ENCODE data around the gene CDH4. TPM values are rescaled to one million over a fixed set of nuclear protein-coding genes. Genes with fewer than 3 reads are reported as not detected.

CDH4 gene
- total and polyA plus RNA-seq, 7 donors: under 0.01 to 0.06 TPM; not detected in 5

DNA sequence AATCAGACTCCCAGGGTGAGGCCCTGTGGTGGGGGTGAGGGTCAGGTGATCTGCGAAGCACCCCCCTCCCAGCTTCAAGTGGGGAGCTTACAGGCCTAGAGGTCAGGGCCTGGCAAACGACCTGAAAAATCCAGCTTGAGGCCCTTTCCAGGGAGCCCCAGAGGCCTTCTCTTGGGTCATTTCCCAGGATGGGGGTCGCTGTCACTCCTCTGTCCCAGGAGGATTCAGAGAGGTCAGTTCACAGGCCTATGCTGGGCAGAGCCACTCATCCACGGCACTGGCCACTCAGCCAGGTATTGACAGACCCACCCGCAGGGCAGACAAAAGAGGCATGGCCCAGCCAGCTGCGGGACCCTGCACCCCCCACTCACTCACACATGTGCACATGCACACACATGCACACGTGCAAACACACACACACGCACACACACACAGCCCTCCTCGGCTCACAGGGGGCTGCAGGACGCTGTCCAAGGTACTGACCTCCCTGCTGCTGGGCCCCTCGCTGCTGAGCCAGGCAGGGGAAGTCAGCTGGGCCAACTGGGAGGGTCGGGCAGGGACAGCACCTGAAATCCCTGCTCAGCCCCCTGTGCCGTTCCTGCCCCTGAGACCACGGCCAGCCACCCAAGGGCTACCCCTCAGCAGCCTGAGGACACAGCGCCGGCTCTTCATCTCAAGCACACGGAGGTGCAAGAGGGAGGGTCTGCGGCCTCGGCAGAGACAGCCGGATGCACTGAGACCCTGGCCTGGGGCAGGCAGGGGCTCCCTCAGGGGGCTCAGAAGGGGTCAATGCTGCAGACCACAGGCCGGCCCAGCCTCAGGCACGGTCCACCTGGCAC lies 699.9 kb downstream of the CDH4 start:
- no peaks in the 10 kb centered on the region for H3K9me3 ChIP-seq
- intact Hi-C loops (cut with DNase I): no loop called here
- H3K36me3 ChIP-seq: no peaks in the 10 kb centered on the region
- peaks cover 5 to 12% (median 10%) of the 10 kb centered on the region in 3 donors for H3K27me3 ChIP-seq
- peak; percentile 46 for DNase-seq
- no peaks in the 10 kb centered on the region for H3K4me1 ChIP-seq
- H3K4me3 ChIP-seq: no peak overlapping the region
- TF ChIP-seq EP300 (IDR thresholded peaks at IDR 0.05): no peak
- no peak for TF ChIP-seq POLR2A (IDR thresholded peaks at IDR 0.05)
- TF ChIP-seq POLR2AphosphoS5 (IDR thresholded peaks at IDR 0.05): no peak
- TF ChIP-seq, protein P1, sequence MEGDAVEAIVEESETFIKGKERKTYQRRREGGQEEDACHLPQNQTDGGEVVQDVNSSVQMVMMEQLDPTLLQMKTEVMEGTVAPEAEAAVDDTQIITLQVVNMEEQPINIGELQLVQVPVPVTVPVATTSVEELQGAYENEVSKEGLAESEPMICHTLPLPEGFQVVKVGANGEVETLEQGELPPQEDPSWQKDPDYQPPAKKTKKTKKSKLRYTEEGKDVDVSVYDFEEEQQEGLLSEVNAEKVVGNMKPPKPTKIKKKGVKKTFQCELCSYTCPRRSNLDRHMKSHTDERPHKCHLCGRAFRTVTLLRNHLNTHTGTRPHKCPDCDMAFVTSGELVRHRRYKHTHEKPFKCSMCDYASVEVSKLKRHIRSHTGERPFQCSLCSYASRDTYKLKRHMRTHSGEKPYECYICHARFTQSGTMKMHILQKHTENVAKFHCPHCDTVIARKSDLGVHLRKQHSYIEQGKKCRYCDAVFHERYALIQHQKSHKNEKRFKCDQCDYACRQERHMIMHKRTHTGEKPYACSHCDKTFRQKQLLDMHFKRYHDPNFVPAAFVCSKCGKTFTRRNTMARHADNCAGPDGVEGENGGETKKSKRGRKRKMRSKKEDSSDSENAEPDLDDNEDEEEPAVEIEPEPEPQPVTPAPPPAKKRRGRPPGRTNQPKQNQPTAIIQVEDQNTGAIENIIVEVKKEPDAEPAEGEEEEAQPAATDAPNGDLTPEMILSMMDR (IDR thresholded peaks at IDR 0.05): no peak
- H3K27ac ChIP-seq: no peak overlapping the region
- 31 to 56% methylated on average over 22 of the region's 22 CpGs for WGBS, 2 donors

DNA sequence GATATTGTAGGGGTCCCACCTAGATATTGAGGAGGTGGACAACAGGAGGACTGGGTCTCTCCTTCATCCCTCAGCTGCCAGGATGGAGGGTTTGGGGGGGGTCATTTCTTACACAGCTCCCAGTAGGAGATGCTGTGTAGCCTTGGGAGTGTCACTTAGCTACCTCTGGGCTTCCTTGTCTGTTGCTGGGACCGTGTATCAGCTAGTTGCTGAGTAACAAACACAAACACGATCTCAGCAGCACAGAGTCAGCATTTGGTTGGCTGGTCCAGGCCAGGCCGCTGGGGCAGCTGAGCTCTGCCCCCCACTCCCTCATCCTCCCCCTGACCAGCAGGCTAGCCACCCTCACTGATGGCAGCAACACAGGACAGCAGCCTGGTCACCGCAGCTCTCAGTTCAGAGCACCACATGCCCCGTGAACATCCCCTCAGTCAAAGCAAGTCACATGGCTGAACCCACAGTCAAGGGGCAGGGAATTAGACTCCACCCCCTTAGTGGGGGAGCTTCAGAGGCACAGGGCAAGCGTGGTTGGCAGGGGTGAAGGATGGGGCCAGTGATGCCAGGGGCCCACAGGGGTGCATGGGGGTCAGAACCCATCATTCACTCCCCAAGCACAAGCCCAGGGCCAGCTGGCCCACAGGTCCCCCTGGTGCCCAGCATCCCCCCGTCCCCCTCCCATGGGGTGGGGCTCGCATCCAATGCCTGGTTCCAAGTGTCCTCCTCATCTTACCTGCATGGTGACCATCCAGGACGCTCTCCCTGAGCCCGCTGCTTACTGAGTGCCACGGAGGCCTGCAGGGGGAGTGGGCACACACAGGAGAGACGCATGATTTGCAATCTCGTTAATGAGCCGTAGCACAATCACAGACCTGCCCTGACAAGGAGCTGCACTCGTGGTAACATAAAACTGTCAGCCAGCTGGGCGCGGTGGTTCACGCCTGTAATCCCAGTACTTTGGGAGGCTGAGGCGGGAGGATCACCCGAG lies 701.3 kb downstream of the CDH4 start:
- intact Hi-C loops (cut with DNase I): no loop called here
- no peak overlapping the region for H3K27ac ChIP-seq
- no peak for TF ChIP-seq POLR2A (IDR thresholded peaks at IDR 0.05)
- TF ChIP-seq, protein P1 (IDR thresholded peaks at IDR 0.05): no peak
- TF ChIP-seq POLR2AphosphoS5 (IDR thresholded peaks at IDR 0.05): no peak
- TF ChIP-seq EP300 (IDR thresholded peaks at IDR 0.05): no peak
- H3K4me1 ChIP-seq: no peaks in the 10 kb centered on the region
- no peaks in the 10 kb centered on the region for H3K9me3 ChIP-seq
- H3K27me3 ChIP-seq: peaks cover 5 to 12% (median 10%) of the 10 kb centered on the region in 3 donors
- WGBS, 2 donors: 72 to 81% methylated on average over 20 of the region's 20 CpGs
- no peak overlapping the region for H3K4me3 ChIP-seq
- peak; percentile 36 for DNase-seq
- H3K36me3 ChIP-seq: no peaks in the 10 kb centered on the region

DNA sequence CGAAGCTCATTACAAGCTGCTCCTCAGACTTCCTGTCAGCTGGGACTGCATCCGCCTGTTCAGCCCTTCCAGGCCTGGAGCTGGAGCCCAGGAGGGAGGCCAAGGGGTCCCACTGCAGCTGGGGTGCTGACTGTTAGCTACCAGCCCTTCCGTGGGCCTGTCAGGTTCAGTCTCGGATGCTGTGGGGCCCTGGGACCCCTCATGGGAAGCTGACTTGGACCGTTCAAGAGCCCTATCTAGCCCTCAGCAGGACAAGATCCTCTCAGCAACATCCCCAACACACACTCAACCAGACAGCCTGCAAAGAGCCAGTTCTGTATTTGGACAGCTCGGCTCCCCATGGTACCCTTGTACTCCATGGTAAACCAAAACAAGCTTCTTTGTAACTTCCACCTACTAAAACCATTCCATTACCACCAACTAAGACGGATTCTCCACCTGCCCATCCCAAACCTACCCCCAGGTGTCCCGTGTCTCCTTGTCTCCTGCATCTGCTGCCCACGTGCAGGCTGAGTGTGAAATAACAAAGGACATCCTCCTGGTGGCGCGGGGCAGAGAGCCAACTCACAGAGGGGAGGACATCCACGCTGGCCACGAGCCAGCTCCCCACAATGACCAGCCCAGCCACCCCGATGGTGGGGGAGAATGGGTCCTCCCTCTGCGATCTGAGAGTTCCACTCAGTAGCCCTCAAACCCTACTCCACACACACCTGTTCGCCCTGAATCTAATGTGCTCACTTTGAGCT lies 702.4 kb downstream of the CDH4 start:
- no peaks in the 10 kb centered on the region for H3K4me1 ChIP-seq
- H3K4me3 ChIP-seq: no peak overlapping the region
- no peak overlapping the region for H3K27ac ChIP-seq
- no peak for TF ChIP-seq POLR2AphosphoS5 (IDR thresholded peaks at IDR 0.05)
- TF ChIP-seq EP300 (IDR thresholded peaks at IDR 0.05): no peak
- peak; percentile 52 for DNase-seq
- H3K27me3 ChIP-seq: peaks cover 5 to 12% (median 10%) of the 10 kb centered on the region in 3 donors
- WGBS, 2 donors: 57 to 77% methylated on average over 16 of the region's 16 CpGs
- intact Hi-C loops (cut with DNase I): no loop called here
- no peaks in the 10 kb centered on the region for H3K36me3 ChIP-seq
- H3K9me3 ChIP-seq: no peaks in the 10 kb centered on the region

DNA sequence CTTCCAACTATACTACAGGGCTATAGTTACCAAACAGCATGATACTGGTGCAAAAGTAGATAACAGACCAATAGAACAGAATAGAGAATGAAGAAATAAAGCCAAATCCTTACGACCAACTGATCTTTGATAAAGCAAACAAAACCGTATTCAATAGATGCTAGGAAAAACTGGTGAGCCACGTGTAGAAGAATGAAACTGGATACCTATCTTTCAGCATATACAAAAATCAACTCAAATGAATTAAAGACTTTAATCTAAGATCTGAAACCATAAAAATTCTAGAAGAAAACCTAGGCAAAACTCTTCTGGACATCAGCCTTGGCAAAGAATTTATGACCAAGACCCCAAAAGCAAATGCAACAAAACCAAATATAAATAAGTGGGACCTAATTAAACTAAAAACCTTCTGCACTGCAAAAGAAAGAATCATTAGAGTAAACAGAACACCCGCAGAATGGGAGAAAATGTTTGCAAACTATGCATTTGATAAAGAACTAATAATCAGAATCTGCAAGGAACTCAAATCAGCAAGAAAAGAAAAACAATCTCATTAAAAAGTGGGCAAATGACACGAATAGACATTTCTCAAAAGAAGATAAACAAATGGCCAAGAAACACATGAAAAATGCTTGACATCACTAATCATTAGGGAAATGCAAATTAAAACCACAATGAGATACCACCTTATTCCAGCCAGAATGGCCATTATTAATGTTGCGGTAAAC lies 703.8 kb downstream of the CDH4 start:
- H3K27me3 ChIP-seq: peaks cover 5 to 10% (median 9%) of the 10 kb centered on the region in 3 donors
- H3K36me3 ChIP-seq: no peaks in the 10 kb centered on the region
- no peaks in the 10 kb centered on the region for H3K9me3 ChIP-seq
- no peak for DNase-seq
- WGBS, 2 donors: 18 to 54% methylated on average over 6 of the region's 6 CpGs
- no peak overlapping the region for H3K27ac ChIP-seq
- intact Hi-C loops (cut with DNase I): no loop called here
- H3K4me3 ChIP-seq: no peak overlapping the region
- no peaks in the 10 kb centered on the region for H3K4me1 ChIP-seq
- TF ChIP-seq POLR2A (IDR thresholded peaks at IDR 0.05) (no peak), POLR2AphosphoS5 (IDR thresholded peaks at IDR 0.05) (no peak), EP300 (IDR thresholded peaks at IDR 0.05) (no peak)
- TF ChIP-seq, protein P1 (IDR thresholded peaks at IDR 0.05): no peak

All from sigmoid colon (tissue), 7 donors.